ENCODE results near the gene GRIA1.
"Not testable (repeated sequence)": the region's sequence is repeated elsewhere in the genome, so short reads cannot be mapped to it uniquely, and the experiment has no call there.

Gene GRIA1

DNA sequence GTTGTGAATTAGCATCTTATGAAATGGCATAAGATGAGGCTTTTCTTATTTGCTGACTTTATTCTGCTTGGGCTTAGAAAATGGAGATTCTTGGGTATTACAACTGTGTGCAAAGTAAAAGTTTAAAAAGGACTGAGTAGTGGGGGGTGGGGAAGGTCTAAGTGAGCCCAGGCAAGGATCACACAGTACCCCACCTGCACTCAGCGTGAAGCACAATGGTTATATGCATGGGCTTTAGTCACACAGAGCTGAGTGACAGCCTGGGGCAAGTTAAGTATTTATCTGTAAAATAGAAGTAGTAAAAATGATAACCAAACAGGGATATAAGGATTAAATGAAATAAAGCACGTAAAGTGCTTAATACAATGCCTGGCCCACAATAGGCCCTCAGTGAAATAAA lies 300.9 kb downstream of the GRIA1 start:
- no peak for FAIRE-seq

DNA sequence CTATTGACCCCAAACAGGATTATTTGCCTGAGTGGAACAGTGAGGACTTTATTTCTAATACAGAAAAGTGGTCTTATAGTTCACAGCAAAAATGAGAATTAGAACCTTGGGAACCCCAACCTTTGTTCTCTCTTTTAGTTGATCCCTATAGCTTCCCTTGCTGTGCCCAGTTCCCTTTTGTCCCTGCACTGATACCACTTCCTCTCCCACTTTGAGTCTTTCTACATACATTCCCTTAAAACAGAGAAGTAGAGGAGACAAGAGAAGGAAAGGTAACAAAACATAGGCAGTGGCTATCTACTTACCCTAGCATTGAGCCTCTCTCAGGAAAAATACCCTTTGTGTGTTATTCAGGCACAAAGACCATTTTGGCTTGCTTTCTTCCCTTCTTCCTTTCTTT lies 301.8 kb downstream of the GRIA1 start:
- no peak for FAIRE-seq

DNA sequence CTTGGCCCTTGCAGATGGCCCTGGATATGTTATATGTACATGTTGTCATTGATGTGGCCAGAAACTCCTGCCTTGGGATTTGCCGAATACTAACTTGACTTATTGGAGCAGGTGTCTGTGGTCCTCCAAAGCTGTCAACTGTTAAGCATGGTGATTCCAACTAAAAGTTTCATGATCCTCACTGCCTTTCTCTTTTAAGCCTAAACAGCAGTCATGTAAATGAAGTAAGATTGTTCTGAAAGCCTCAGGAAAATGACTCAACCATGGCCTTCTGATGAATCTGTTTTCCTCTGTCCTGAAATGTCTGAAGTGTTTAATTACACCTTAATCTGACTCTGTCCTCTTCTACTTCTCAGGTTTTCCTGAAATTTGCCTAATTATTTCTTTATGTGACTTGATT lies 303.2 kb downstream of the GRIA1 start:
- FAIRE-seq = no peak

DNA sequence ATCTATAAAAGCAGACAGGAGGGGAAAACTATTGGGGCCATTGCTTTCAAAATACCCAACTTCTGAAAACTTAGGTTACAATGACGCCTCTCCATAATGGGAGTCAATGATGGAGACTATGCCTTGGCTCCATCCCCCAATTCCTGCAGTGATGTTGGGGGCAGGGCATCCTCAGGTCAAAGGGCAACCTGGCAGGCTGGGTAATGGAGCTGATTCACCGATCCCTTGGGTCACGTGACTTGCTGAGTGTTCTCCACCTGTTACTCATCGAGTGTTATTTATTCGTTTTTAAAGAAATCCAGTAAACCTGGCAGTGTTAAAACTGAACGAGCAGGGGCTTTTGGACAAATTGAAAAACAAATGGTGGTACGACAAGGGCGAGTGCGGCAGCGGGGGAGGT lies 303.9 kb downstream of the GRIA1 start:
- no peak for FAIRE-seq

DNA sequence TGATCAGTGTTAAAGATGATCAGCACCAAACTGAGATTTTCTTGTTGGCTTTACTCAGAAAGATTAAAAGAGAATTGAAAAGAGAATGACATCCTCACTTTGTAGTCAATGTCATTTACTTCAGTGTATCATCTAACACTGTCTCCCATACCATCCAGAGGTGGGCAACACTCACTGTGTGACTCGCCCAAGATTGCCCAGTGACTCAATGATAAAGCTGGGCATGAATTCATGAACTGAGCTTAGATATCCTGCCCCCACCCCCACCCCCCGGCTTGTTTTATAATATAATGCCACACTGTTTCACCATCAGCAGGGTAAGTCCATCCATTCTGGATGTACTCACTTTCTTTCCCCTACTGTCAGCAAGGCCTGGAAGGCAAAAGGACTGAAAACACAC lies 306.1 kb downstream of the GRIA1 start:
- FAIRE-seq = no peak

DNA sequence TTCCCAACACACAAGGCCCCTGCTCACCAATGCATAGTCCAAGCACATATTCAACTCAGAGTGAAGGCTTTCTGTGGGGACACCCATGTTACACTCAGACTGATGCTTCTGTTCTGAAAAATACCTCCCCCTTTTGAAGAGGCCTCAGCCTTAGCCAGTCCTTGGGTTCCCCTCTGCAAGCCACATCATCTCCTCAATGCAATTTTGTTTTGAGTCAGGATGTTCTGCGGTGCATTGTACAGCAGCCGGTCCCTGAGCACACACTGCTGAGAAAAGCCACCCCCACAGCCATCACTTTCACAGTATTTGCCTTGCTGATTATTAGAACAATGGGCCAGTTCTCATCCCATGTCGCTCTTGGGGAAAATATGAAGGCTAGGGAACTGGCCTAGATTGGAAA lies 307.0 kb downstream of the GRIA1 start:
- FAIRE-seq = no peak

DNA sequence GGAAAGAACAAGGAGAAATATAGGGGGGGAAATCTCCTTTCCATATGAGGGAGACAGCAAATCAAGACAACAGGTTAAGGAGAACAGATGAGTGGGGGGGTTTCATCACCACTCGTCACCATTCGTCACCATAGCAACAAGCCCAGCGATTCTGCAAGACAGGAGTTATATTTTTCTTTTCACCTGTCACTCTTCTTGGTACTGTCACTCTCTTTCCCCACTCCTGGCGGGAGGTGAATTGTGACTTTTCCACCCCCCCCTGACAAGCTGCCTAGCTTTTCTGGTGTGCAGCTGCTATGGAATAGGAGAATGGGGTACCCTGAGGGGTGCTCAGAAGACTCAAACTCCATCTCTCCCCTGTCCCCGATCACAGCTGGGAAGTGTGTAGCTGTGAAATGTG lies 308.4 kb downstream of the GRIA1 start:
- FAIRE-seq = no peak

DNA sequence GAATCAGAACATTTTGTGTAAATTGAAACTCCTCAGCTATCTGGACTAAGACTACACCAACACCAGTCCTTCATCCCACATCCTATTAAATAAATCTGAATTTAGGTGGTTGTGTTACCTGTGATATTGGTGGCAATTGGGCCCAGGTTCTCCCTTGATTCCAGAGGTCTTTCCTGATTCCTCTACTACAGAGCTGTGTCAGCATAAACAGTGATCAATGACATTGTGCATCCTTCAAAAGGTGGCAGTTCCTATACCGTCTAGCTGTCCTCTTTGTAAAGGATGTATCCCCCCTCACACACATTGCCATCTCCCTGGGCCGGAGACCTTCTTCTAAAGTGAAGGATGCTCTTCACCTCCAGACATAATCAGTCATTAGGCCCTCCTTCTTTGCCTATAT lies 309.0 kb downstream of the GRIA1 start:
- no peak for FAIRE-seq

DNA sequence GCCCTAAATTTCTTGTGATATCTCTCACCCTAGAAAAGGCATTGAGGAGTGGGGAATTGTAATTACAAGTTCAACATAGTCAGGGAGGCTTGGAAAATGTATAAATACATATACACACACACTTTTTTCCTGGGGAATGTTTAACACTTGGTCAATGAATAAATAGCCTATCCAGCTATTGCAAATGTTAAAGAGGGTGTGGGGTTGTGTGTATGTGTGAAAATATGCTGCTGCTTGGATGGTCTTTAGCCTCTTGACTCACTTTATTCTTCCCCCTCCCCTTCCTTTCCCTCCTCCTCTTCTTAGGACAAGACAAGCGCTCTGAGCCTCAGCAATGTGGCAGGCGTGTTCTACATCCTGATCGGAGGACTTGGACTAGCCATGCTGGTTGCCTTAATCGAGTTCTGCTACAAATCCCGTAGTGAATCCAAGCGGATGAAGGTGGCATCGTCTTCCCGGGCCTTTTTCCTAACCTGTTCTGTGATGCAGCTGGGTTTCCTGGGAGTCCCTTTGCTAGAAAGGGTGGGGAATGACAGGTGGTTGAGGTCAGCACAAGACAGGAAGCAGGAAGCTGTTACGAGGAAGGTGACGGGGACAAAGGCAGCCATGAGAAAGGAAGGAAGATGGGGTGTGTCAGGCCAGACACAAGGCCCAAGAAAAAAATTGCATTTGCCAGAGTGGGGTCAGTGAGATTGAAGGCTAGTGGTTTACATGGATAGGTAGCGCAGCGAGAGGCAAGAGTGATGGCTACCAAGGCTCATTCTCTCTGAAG lies 311.8 kb downstream of the GRIA1 start:
- FAIRE-seq = no peak

DNA sequence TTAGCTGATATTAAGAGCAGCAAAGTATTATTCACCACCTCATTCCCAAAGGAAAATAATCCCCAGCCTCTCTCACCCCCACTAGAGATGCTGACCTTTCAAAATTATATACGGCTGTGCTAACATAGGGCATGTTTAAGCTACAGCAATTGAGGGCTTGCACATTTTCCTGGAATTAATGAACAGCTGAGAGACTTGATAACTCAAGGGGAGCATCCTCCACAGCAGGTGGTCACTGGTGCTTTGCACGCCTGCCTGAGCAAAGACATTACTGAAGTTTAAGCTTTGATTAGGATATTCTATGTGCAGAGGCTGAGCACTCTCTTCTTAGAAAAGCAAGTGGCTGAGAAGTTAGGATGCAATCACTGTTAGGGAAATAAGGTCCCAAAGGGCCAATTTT lies 317.3 kb downstream of the GRIA1 start:
- no peak for FAIRE-seq

DNA sequence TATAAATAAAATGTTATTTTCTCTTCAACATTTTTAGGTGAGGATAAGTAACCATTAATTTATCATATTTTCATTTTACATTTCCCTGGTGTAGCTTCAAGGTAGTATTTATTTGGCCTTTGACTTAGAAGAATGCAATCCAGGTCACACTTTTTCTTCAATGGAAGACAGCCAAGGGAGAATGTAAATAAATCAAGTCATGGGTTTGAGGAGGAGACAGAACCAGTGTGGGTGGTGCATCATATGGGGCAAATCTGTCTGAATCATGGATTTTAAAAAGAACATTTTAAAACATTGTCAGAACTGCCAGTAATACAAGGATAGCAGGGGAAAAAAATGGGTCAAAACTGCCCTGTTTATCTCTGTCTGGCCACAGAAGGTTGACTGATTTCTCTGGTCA lies 318.7 kb downstream of the GRIA1 start:
- no peak for FAIRE-seq

DNA sequence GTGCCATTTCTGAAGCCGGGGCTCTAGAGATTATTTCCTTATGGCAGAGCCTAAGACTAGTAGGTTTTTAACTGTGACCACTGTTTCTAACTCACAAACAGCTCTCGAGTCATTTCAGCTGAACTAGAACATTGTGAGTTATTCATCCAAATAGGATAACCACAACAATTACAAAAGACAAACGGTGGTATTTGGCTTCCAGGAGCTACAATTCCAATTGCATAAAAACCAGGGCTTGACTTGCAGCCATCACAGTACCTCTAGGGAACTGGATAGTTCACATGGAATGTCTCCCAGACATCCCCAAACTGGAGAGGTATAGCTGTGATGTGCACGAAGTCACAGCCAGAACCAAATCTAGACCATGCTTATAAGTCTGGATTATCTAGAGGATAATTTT lies 323.4 kb downstream of the GRIA1 start:
- FAIRE-seq = no peak

DNA sequence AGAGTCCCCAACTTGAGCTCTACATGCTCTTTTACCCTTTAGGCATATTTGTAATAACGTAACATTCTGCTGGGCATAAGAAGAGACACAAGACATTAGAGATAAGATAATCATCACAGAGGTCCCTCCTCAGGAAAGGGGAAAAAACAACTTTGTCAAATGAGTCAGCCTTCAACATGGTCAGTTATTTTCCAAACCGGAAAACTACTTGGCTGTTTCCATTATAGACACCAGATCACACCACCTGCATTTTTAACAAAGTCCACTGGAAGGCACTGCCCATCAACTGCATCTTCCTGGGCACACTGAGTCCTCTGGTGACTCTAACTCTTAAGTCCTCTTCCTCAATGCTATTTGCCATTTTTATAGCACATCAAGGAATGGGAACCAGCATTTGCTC lies 326.4 kb downstream of the GRIA1 start:
- FAIRE-seq = no peak

DNA sequence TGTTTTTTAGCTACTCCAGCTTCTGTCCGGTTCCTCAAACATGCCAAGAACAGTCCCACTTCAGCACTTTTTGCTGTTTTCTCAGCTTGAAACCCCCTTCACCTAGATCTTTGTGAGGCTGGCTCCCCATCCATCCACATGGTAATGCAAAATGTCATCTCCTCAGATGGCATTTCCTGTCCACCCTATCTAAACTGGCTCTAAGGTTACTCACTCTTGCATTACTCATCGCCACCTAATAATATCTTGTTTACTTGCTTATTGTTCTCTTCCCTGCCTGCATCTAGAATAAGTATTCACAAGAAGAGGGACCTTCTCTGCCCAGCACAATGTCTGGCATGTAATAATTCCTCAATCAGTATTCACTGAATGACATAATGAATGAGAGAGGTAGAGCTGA lies 328.2 kb downstream of the GRIA1 start:
- FAIRE-seq = no peak

DNA sequence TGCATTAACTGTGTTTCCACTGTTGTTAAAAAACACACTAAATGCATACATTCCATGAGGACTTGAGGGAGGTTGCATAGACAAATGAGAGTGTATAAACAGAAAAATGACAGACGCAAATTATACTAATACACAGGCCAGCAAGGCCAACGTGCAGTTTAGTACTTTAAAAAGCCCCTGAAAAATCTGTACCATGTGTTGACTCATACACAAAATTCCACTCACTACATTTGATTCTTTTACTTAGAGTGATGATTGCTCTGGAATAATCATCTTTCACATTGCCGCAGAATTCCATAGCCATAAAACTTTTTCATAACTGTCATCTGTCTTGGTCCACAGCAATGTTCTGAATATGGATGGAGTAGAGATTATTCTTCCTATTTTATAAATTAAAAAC lies 332.6 kb downstream of the GRIA1 start:
- no peak for FAIRE-seq

DNA sequence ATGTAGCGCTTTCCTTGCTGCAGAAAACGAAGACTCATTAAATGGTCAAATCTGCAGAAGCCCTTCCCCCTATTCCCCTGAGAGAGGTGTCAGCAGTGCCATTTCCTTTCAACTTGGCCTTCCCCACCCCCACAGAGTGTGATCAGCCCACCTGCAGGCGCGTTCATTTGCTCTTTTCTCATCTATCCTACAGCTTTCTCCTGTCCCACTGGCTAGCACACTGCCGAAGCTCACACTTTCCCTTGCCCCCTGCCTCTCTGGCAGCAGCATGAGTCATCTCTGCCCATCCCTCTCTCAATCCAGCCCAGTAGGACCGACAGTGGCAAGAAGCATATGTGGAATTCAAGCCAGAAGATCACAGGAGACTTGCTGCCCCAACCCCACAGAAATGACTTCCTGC lies 334.4 kb downstream of the GRIA1 start:
- FAIRE-seq = no peak

DNA sequence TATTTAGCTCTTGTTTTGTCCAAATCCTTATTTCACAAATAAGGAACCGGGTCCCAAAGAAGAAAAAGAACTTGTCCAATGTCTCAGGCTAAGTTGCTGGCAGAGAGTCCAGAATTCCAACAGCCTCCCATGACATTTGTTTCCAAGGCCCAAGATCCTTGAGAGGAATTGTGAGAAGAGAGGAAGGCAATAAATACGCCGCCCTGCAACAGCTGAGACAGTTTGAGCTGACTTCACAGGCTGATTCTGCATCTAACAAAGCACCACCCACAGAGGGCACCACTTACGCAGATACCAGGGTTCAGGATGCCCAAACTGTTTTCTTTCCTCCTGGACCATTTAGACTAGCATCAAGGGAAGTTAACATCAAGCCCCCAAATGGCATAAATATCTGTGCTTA lies 336.9 kb downstream of the GRIA1 start:
- no peak for FAIRE-seq

DNA sequence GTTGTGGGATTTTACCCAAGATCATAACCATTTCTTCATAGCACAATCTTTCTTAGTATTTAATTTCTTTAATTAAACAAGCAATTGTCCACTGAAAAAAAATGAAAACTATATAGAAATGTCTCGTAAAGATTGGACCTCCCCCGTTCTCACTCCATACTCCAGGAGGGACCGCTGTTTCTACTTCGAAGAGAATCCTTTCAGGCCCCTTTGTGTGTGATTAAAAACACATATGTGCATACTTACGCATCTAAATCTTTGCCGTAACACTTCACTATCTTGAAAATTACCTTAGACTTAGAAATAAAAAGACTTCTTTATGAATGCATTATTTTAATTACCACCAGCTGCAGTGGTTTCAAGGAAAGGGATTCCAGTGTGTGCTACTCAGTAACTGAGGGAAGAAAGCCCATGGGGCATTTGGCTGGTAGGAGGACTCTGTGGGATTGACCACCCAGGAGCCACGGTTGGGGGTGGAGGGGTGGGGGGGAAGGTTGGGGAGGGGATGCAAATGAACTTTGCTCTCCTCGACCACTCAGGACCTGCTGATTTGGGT lies 339.1 kb downstream of the GRIA1 start:
- no peak for FAIRE-seq

DNA sequence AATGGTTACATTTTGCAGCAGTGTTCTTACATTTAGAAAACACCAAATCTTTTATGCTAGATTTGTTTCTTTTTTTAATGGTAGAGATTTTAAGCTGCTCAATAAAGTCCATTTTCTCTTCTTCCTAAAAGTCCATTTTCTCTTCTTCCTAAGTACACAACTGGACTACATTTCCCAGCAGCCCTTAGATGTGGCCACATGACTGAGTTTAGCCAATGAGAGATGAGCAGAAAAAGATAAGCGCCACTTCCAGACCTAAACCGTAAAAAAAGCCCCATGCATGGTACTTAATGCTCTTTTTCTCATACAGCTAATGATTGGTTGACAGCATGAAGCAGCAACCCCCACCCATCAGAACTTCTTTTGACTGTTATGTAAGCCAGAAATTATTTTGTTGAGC lies 341.5 kb downstream of the GRIA1 start:
- no peak for FAIRE-seq

DNA sequence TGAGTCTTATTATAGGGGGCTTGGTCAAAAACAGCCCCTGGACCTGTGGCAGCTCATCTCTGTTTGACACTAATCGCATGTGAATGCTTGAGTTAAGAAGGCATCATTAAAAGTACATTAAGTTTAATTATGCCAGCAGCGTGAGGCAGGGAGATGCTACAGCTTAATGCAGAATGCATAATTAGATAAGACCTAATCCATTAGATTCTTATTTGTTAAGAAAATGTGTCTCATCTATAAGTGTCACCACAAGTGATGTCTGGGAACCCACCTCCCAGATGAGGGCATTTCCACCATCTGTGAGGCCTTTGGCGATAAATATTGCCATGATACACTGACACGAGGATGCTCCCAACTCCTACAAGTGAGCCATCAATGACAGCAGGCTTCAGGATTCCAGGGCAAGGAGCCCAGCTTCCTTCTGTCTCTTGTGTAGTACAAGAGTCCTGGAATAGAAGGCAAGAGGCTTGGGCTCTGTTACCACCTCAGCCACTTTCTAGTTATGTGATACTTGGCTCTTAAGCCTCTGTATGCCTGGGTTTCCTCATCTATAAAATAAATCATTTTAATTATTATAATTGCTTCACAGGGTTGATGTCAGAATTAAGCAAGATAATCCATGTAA lies 345.5 kb downstream of the GRIA1 start:
- no peak for FAIRE-seq

DNA sequence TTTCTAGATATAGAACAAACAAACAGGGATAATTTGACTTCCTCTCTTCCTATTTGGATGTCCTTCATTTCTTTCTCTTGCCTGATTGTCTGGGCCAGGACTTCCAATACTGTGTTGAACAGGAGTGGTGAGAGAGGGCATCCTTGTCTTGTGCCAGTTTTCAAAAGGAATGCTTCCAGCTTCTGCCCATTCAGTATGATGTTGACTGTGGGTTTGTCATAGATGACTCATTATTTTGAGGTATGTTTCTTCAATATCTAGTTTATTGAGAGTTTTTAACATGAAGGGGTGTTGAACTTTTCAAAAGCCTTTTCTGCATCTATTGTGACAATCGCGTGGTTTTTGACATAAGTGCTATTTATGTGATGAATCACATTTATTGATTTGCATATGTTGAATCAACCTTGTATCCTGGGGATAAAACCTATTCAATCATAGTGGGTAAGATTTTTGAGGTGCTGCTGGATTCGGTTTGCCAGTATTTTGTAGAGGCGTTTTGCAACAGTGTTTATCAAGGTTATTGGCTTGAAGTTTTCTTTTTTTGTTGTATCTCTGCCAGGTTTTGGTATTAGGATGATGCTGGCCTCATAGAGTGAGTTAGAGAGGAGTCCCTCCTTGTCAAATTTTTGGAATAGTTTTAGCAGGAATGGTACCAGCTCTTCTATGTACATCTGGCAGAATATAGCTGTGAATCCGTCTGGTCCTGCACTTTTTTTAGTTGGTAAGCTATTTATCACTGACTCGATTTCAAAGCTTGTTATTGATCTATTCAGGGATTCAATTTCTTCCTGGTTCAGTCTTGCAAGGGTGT lies 359.0 kb downstream of the GRIA1 start:
- not testable (repeated sequence) for FAIRE-seq

DNA sequence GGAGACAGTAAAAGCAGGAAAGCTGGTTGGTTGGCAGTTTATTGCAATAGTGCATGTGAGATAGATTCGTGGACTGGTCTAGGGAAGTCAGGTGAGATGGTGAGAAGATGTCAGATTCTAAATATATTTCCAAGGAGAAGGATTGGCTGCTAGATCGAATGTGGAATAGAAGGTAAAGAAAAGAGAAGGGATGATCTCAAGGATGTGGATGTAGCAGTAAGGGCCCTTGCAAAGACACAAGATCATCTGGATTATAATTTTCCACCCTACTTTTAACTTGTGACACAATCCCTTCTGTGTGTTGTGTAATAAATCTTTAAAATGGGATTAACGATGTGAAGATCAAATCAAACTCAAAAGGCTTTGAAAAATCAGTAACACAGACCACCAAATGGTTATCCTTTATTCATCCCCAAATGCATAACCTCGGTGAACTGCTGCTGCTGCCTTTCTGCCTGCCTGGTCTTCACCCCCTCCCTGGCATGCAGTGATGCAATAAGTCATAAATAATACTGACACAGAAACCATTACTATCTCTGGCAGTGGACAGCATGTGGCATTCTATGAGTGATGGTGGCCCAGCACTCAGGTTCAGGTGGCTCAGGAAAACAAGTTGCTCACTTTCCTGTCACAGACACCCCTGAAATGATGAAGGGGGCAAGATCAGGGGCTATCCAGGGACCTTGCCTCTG lies 369.9 kb downstream of the GRIA1 start:
- no peak for FAIRE-seq

DNA sequence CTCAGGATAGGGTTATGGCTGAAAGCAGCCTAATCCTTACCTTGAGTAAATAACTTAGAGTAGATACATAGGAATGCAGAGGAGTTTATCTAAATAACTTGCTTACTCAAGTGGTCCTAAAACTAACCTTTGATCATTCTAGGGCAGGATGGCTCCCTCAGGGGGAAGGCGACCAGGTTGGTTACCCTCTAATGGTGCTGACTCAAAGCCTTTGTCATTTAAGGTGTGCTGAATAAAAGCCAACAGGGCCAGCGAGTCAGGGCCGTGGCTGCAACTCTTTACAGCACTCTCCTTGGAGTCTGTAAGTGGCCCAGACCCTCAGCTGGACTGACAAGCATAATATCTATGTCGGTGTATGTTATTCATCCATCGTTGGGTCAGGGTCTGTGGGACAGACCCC lies 372.4 kb downstream of the GRIA1 start:
- not testable (repeated sequence) for FAIRE-seq
